Measurements from ENCODE around the gene FAF2. TPM values are rescaled to one million over a fixed set of nuclear protein-coding genes. Genes with fewer than 3 reads are reported as not detected.

The FAF2 gene
- total RNA-seq, 1 experiment from 2014 or later, result 44.4 TPM

DNA sequence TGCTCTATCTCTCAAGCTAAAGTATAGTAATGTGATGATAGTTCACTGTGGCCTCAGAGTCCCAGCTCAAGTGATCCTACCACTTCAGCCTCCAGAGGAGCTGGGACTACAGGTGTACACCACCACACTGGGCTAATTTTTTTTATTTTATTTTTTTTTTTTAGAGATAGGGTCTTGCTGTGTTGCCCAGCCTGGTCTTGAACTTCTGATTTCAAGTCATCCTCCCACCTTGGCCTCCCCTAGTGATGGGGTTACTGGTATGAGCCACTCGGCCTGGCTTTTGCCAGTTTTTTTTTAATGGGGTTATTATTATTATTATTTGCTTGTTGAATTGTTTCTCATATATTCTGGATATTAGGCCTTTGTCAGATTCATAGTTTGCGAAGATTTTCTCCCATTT lies 13.2 kb downstream of the FAF2 start:
- Histone ChIP-seq H2BK12ac (ENCODE audit: insufficient read length, low read depth, low read length) (no peak overlapping the region), H3K27ac (ENCODE audit: insufficient read length, low read depth, low read length) (no peak overlapping the region), H2AK5ac (ENCODE audit: insufficient read length, low read length) (no peak overlapping the region), H3K9ac (ENCODE audit: extremely low read depth, insufficient read length, low read length) (no peak overlapping the region), H3K79me1 (ENCODE audit: insufficient read depth, low read depth, low read length, poor library complexity, severe bottlenecking) (peaks cover 2% of the 10 kb centered on the region), H4K5ac (ENCODE audit: insufficient read length, low read depth, low read length) (no peak overlapping the region), H4K8ac (replicated peaks; ENCODE audit: insufficient read length, low read depth, low read length) (no peak overlapping the region), H3K23me2 (ENCODE audit: insufficient read length, low read depth, low read length, poor library complexity, severe bottlenecking) (no peaks in the 10 kb centered on the region), H3T11ph (ENCODE audit: low read length) (no peak overlapping the region), H3K4me1 (ENCODE audit: insufficient read depth, low read length) (no peaks in the 10 kb centered on the region), H3K14ac (ENCODE audit: insufficient read depth, low read length) (no peak overlapping the region), H3K9me3 (ENCODE audit: control insufficient read depth, low read depth, low read length) (no peaks in the 10 kb centered on the region), H2AFZ (ENCODE audit: low read length) (no peak overlapping the region), H4K91ac (ENCODE audit: insufficient read length, low read depth, low read length) (no peak overlapping the region), H3K4ac (ENCODE audit: low read depth, low read length) (no peak overlapping the region), H3K18ac (ENCODE audit: insufficient read length, low read depth, low read length) (no peak overlapping the region), H3K56ac (ENCODE audit: insufficient read length, low read depth, low read length) (no peak overlapping the region), H3K23ac (ENCODE audit: insufficient read length, low read depth, low read length) (no peak overlapping the region), H3K27me3 (ENCODE audit: insufficient read depth, low read length) (no peaks in the 10 kb centered on the region), H2BK20ac (ENCODE audit: low read depth, low read length, poor library complexity, severe bottlenecking) (no peak overlapping the region), H2BK15ac (ENCODE audit: low read depth, low read length) (no peak overlapping the region), H3K4me2 (ENCODE audit: insufficient read depth, insufficient read length, low read length) (no peak overlapping the region), H2BK120ac (ENCODE audit: low read depth, low read length, poor library complexity, severe bottlenecking) (no peak overlapping the region), H3K79me2 (ENCODE audit: insufficient read depth, low read length) (peaks cover 12% of the 10 kb centered on the region; the same call in 1 of the 2 replicates), H2BK5ac (ENCODE audit: insufficient read length, low read length) (no peak overlapping the region), H4K20me1 (ENCODE audit: control insufficient read depth, insufficient read depth, insufficient read length) (no peaks in the 10 kb centered on the region)
- H3K27me3 Mint-ChIP-seq (ENCODE audit: low read depth), result no peaks in the 10 kb centered on the region; the same call in 1 of the 2 replicates
- TF ChIP-seq, protein P1, sequence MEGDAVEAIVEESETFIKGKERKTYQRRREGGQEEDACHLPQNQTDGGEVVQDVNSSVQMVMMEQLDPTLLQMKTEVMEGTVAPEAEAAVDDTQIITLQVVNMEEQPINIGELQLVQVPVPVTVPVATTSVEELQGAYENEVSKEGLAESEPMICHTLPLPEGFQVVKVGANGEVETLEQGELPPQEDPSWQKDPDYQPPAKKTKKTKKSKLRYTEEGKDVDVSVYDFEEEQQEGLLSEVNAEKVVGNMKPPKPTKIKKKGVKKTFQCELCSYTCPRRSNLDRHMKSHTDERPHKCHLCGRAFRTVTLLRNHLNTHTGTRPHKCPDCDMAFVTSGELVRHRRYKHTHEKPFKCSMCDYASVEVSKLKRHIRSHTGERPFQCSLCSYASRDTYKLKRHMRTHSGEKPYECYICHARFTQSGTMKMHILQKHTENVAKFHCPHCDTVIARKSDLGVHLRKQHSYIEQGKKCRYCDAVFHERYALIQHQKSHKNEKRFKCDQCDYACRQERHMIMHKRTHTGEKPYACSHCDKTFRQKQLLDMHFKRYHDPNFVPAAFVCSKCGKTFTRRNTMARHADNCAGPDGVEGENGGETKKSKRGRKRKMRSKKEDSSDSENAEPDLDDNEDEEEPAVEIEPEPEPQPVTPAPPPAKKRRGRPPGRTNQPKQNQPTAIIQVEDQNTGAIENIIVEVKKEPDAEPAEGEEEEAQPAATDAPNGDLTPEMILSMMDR (conservative IDR thresholded peaks at IDR 0.05), result no peak
- no peak for DNase-seq
- peaks cover 0 to 17% (median 10%) of the 10 kb centered on the region in 3 experiments; a peak in 6 of 7 replicates for H3K36me3 Mint-ChIP-seq (ENCODE audit: insufficient read depth in 1 of 3, low read depth in 3 of 3)
- no CpG with 5 or more reads among the region's 2 CpGs for WGBS (ENCODE audit: extremely low coverage, insufficient read length, low lambda C conversion rate)
- no peak overlapping the region for H3K4me3 Mint-ChIP-seq
- H3K4me1 Mint-ChIP-seq, result no peaks in the 10 kb centered on the region
- H3K9me3 Mint-ChIP-seq, result no peaks in the 10 kb centered on the region
- no peak overlapping the region for H3K27ac Mint-ChIP-seq

Measured in H9 (cell line).